Muscle of leg (tissue), 11 donors: ENCODE results near the gene TTC24. TPM values are rescaled to one million over a fixed set of nuclear protein-coding genes. Genes with fewer than 3 reads are reported as not detected.

Experiments used
- DNase-seq: peaks from one replicate; pipeline ENCODE4 v3.0.0; 2013
- H3K27ac ChIP-seq: one replicate; pipeline ENCODE4 v1.5.1; 2013; ENCODE audit warnings: mild to moderate bottlenecking, low read length, control low read depth
- H3K27me3 ChIP-seq: one replicate; pipeline ENCODE4 v1.6.1; 2013; ENCODE audit warnings: low read length; ENCODE audit not compliant: control insufficient read depth, insufficient read depth
- H3K36me3 ChIP-seq: one replicate; pipeline ENCODE4 v1.6.1; 2013; ENCODE audit warnings: low read length; ENCODE audit not compliant: control insufficient read depth, insufficient read depth
- H3K4me1 ChIP-seq: one replicate; pipeline ENCODE4 v1.6.1; 2013; ENCODE audit warnings: low read length; ENCODE audit not compliant: control insufficient read depth, insufficient read depth
- H3K4me3 ChIP-seq: one replicate; pipeline ENCODE4 v1.5.1; 2013; ENCODE audit warnings: low read length, control low read depth
- H3K9me3 ChIP-seq: replicated peaks from 2 replicates; pipeline ENCODE4 v1.6.1; 2013; ENCODE audit warnings: low read depth, low read length; ENCODE audit not compliant: control insufficient read depth
- WGBS: methylation state at CpG from one replicate; pipeline ENCODE4 v1.1.5; 2013; ENCODE audit warnings: missing lambda C conversion rate; ENCODE audit not compliant: insufficient coverage; 5-methylcytosine and 5-hydroxymethylcytosine counted together
- polyA plus RNA-seq, 8 donors: library from polyadenylated mRNA; unstranded; fragments of 120-200 nt; gene quantifications; one replicate each; pipeline versions ENCODE4 v1.2.1 to v1.2.3, GENCODE V29; 2013; ENCODE audit warnings: inconsistent platforms in 1 of 8, low replicate concordance in 1 of 8; ENCODE audit not compliant: insufficient read length in 8 of 8, insufficient read depth in 1 of 8
- total RNA-seq: library from RNA; stranded (reverse); fragments of 120-200 nt; gene quantifications from one replicate; pipeline ENCODE4 v1.2.4, GENCODE V29; 2013

TTC24 gene
- total and polyA plus RNA-seq, 9 donors = 0.05 to 0.61 (median 0.20) TPM

GRCh38 chr1:156592910-156593660, 13.6 kb downstream of the TTC24 start:
- Histone ChIP-seq H3K9me3 (no peaks in the 10 kb centered on the region), H3K4me3 (no peak overlapping the region), H3K27me3 (no peaks in the 10 kb centered on the region), H3K27ac (no peak overlapping the region), H3K4me1 (peaks cover 11% of the 10 kb centered on the region), H3K36me3 (peaks cover 56% of the 10 kb centered on the region)
- WGBS = 81% methylated on average over 5 of the region's 8 CpGs
- DNase-seq = no peak

DNA sequence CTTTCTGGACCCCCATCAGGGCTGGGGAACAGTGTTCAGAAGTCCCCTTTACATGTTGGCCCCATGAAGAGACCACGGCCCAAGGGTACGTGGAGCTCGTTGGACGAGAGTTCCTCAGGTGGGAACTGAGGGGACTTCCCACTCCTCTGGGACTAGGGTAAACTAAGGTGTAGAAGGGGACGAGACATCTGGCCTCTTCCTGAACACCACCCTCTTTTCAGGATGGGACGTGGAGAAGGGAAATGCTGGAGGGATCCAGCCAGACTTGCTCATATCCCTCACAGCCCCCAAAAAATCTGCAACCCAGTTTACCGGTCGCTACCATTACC, 14.1 kb downstream of the TTC24 start:
- H3K9me3 ChIP-seq = no peaks in the 10 kb centered on the region
- DNase-seq = no peak
- WGBS = 81% methylated on average over 4 of the region's 8 CpGs
- H3K27me3 ChIP-seq = no peaks in the 10 kb centered on the region
- no peak overlapping the region for H3K4me3 ChIP-seq
- no peak overlapping the region for H3K27ac ChIP-seq
- peaks cover 60% of the 10 kb centered on the region for H3K36me3 ChIP-seq
- H3K4me1 ChIP-seq = peaks cover 11% of the 10 kb centered on the region

- H3K4me3 ChIP-seq = no peak overlapping the region
- no peaks in the 10 kb centered on the region for H3K9me3 ChIP-seq
- peaks cover 11% of the 10 kb centered on the region for H3K4me1 ChIP-seq
- peaks cover 64% of the 10 kb centered on the region for H3K36me3 ChIP-seq
- no peaks in the 10 kb centered on the region for H3K27me3 ChIP-seq
- 93% methylated on average over 2 of the region's 3 CpGs for WGBS
- H3K27ac ChIP-seq = no peak overlapping the region
- DNase-seq = no peak
Measured at GRCh38 chr1:156594190-156594589, 14.7 kb downstream of the TTC24 start.

GRCh38 chr1:156595016-156595415, 15.5 kb downstream of the TTC24 start:
- no peak for DNase-seq
- Histone ChIP-seq H3K36me3 (peaks cover 64% of the 10 kb centered on the region), H3K4me3 (no peak overlapping the region), H3K27me3 (no peaks in the 10 kb centered on the region), H3K27ac (no peak overlapping the region), H3K9me3 (no peaks in the 10 kb centered on the region), H3K4me1 (peaks cover 11% of the 10 kb centered on the region)
- WGBS = 90% methylated on average over 2 of the region's 2 CpGs

GRCh38 chr1:156596426-156596825, 16.9 kb downstream of the TTC24 start:
- Histone ChIP-seq H3K36me3 (peaks cover 64% of the 10 kb centered on the region), H3K4me3 (no peak overlapping the region), H3K27me3 (no peaks in the 10 kb centered on the region), H3K27ac (no peak overlapping the region), H3K4me1 (peaks cover 15% of the 10 kb centered on the region), H3K9me3 (no peaks in the 10 kb centered on the region)
- 100% methylated on average over 1 of the region's 3 CpGs for WGBS
- DNase-seq = no peak

- no peaks in the 10 kb centered on the region for H3K27me3 ChIP-seq
- WGBS = 98% methylated on average over 5 of the region's 5 CpGs
- no peak for DNase-seq
- no peak overlapping the region for H3K27ac ChIP-seq
- no peaks in the 10 kb centered on the region for H3K9me3 ChIP-seq
- H3K4me1 ChIP-seq = peaks cover 15% of the 10 kb centered on the region
- peaks cover 58% of the 10 kb centered on the region for H3K36me3 ChIP-seq
- no peak overlapping the region for H3K4me3 ChIP-seq
Measured at GRCh38 chr1:156598125-156598524, 18.6 kb downstream of the TTC24 start.

DNA sequence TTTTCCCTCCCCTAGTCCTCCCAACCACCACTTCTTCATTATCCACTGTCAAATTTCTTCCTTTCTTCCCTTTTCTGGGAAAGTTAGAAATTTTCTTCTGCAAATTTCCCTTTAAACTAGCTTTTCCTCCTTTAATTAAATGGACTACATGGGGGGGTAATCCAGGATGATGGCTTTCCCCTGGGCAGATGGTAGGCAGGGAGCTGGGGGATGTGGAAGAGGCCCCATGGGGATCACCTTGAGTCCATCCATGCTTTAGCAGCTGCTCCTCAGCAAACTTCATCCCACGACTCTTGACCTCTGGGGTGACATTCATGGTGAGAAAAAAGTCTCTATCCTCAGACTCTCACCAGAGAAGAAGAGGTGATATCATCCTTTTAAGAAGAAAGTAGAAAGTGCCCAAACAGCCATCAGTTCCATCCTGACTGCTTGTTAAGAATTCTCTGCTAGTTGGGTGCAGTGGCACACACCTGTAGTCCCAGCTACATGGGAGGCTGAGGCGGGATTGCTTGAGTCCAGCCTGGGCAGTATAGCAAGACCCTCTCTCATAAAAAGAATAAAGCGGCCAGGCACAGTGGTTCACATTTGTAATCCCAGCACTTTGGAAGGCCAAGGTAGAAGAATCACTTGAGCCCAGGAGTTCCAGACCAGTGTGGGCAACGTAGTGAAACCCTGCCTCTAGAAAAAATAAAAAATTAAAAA, 19.4 kb downstream of the TTC24 start:
- Histone ChIP-seq H3K4me3 (no peak overlapping the region), H3K36me3 (peaks cover 50% of the 10 kb centered on the region), H3K27ac (no peak overlapping the region), H3K27me3 (no peaks in the 10 kb centered on the region), H3K4me1 (peaks cover 15% of the 10 kb centered on the region), H3K9me3 (no peaks in the 10 kb centered on the region)
- WGBS = 100% methylated on average over 2 of the region's 4 CpGs
- no peak for DNase-seq

GRCh38 chr1:156599811-156600210, 20.3 kb downstream of the TTC24 start:
- DNase-seq = no peak
- Histone ChIP-seq H3K4me1 (peaks cover 15% of the 10 kb centered on the region), H3K4me3 (no peak overlapping the region), H3K27ac (no peak overlapping the region), H3K36me3 (peaks cover 42% of the 10 kb centered on the region), H3K27me3 (no peaks in the 10 kb centered on the region), H3K9me3 (no peaks in the 10 kb centered on the region)
- no CpG with 5 or more reads among the region's 3 CpGs for WGBS

DNA sequence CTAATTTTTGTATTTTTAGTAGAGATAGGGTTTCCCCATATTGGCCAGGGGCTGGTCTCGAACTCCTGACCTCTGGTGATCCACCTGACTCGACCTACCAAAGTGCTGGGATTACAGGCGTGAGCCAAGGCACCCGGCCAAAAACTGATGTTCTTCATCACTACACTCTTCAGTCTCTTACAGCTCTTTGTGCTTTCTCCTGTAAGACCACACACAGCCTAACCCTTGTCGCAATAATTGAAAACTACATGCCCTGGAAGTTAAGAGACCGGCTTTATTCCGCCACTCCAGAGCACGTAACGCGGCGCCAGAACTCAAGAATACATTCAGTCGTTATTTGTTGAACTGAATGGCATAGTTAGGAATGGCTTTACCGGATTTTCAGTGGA, 21.2 kb downstream of the TTC24 start:
- H3K27ac ChIP-seq = peak overlapping the region; percentile 81
- H3K9me3 ChIP-seq = no peaks in the 10 kb centered on the region
- H3K4me1 ChIP-seq = peaks cover 15% of the 10 kb centered on the region
- H3K4me3 ChIP-seq = peak overlapping the region; percentile 64
- H3K27me3 ChIP-seq = no peaks in the 10 kb centered on the region
- no peak for DNase-seq
- WGBS = 4% methylated on average over 4 of the region's 13 CpGs
- peaks cover 32% of the 10 kb centered on the region for H3K36me3 ChIP-seq

DNA sequence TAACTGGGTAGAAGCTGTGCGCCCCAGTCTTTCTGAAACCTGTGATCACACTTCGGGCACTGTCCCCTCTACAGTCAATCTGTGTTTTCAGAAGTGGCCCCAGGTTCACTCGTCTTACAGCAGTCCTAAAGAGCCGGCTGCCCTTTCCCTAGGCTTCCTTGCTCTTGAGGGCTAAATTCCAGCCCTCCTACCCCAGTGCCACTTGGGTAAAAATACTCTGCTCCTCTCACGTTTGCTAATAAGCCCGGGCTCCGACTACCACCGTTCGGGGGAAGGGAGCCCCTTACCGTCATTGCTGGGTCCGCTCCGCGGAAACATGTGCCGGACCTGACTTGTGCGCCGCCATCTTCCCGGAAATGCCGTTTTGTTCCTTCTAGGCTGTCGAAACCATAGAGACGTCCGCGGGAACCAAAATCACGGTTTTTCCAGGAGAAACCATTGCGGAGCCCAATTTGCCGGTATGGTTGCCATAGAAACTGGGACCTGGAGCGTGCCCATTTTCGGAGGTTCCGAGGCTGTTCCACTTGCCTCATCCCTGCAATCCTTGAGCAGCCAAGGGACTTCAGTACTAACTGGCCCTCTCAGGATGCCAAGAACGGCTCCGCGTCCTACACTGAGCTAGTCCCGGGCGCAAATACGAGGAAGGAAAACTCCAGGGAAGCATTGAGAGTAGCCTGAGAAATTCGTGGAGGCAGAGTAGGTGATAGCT, 21.8 kb downstream of the TTC24 start, which contains the start of gene GPATCH4:
GPATCH4 (minus strand) TSS at position 358 of the 709 bp plus-strand sequence.
- DNase-seq = peak; percentile 94
- WGBS = 1% methylated on average over 27 of the region's 35 CpGs
- Histone ChIP-seq H3K27me3 (no peaks in the 10 kb centered on the region), H3K9me3 (no peaks in the 10 kb centered on the region), H3K36me3 (peaks cover 27% of the 10 kb centered on the region), H3K4me1 (peaks cover 15% of the 10 kb centered on the region), H3K27ac (peak within 1 kb of the TSS; percentile 81), H3K4me3 (peak within 1 kb of the TSS; percentile 64)
